Thyroid gland (tissue), 4 donors: Measurements from ENCODE around the gene KCNA5.

ENCODE experiments used
- CTCF ChIP-seq, 6 experiments: fragments of 200-600 bp in 3 of 6; fragments of 450-650 bp in 3 of 6; sonication (generic) in 3 of 6; IDR thresholded peaks; one replicate each; pipeline ENCODE4 v1.5.1; 2016 to 2019; ENCODE audit warnings: antibody characterized with exemption in 6 of 6, mild to moderate bottlenecking in 2 of 6, inconsistent platforms in 1 of 6, moderate library complexity in 1 of 6
- POLR2A ChIP-seq, 2 donors: fragments of 450-650 bp; IDR thresholded peaks; one replicate each; pipeline ENCODE4 v1.6.1; 2017; ENCODE audit warnings: antibody characterized with exemption in 2 of 2, mild to moderate bottlenecking in 2 of 2, moderate library complexity in 1 of 2

DNA sequence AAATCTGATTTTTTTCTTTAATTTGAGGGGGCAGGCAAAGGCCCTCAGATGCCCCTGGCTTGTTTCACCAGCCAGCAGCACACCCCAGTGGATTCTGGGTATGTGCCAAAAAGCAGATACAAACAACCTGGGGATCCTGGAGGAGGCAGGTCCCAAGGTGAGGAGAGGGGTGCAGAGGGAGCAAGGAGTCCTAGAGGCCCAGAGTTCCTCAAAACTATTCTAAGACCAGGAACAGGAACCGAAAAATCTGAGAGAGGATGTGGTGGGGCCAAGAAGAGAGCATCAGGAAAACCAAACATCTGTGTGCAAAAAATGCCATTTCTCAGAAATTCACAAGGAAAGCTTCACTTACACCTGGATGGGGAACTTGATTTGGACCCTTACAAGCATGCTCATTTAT lies 8.2 kb downstream of the KCNA5 start:
- TF ChIP-seq CTCF (IDR thresholded peaks at IDR 0.05) (no peak), POLR2A (IDR thresholded peaks at IDR 0.05) (no peak)
